DOHH2 (cell line): Measurements from ENCODE around the gene RAD51B.

Source experiments
- EZH2phosphoT487 ChIP-seq: fragments of 200-600 bp; sonication (generic); IDR thresholded peaks from 2 replicates; pipeline ENCODE4 v1.6.1; 2017; ENCODE audit warnings: borderline replicate concordance, mild to moderate bottlenecking, antibody characterized with exemption, low read length, moderate library complexity, mixed read lengths
- TF ChIP-seq, protein P1 (sequence below): fragments of 200-600 bp; sonication (generic); IDR thresholded peaks from one replicate; pipeline ENCODE4 v1.5.1; 2014; ENCODE audit warnings: antibody characterized with exemption, mild to moderate bottlenecking, low read depth, low read length; ENCODE audit not compliant: poor library complexity, severe bottlenecking

DNA sequence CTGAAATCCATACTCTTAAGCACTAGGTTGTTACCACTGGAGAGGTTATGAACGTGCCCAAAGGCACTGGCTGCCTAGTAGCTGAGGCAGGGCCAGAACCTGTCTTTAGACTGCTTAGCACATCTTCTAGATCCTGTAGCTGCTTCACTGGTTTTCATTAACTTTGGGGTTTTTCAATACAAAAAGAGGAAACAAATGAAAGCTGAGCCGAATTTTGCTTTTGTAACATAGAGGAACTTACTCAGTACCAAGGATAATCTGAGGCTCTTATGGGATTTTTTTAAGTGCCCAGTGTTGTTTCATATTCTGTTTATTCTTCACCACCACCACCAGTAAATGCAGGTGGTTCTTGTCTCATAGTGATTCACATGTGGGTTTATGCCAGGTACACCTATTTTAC lies 396.1 kb downstream of the RAD51B start:
- TF ChIP-seq, protein P1, sequence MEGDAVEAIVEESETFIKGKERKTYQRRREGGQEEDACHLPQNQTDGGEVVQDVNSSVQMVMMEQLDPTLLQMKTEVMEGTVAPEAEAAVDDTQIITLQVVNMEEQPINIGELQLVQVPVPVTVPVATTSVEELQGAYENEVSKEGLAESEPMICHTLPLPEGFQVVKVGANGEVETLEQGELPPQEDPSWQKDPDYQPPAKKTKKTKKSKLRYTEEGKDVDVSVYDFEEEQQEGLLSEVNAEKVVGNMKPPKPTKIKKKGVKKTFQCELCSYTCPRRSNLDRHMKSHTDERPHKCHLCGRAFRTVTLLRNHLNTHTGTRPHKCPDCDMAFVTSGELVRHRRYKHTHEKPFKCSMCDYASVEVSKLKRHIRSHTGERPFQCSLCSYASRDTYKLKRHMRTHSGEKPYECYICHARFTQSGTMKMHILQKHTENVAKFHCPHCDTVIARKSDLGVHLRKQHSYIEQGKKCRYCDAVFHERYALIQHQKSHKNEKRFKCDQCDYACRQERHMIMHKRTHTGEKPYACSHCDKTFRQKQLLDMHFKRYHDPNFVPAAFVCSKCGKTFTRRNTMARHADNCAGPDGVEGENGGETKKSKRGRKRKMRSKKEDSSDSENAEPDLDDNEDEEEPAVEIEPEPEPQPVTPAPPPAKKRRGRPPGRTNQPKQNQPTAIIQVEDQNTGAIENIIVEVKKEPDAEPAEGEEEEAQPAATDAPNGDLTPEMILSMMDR = no peak
- TF ChIP-seq EZH2phosphoT487 = no peak
